HG03039 (cell line): ENCODE data around the gene GH1.
"Not testable (repeated sequence)": the region's sequence is repeated elsewhere in the genome, so short reads cannot be mapped to it uniquely, and the experiment has no call there.

Source experiments
- ATAC-seq: cut with Tn5 transposase; IDR thresholded peaks from one replicate; pipeline ENCODE4 v1.9.1; 2021; ENCODE audit warnings: mild to moderate bottlenecking, moderate library complexity; ENCODE audit not compliant: unreplicated experiment

Gene GH1

DNA sequence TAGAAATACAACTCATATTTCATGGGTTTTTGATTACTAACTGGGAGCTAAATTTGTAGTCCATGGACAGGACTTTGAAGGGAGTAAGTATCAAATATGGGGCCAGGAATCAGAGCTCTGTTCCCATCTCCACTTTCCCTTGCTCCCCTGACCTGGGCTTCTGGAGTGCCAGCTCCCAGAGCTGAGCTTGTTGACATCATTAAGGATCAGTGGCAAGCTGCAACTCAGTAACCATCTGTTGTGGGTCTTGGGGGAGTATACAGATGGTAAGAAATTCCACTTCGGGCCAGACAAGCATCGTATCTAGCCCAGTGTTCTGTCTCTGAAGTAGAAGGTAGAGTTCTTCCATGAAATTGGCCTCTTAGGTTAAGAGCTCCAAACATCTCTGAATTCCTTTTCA lies 16.7 kb downstream of the GH1 start:
- not testable (repeated sequence) for ATAC-seq

GRCh38 chr17:63898899-63899798 lies 19.5 kb downstream of the GH1 start:
- ATAC-seq = not testable (repeated sequence)

- ATAC-seq = not testable (repeated sequence)
Observed at GRCh38 chr17:63896524-63897354, 21.9 kb downstream of the GH1 start, which contains the start of gene CSH1. Gene CSH1 (minus strand): TSS chr17:63896574. CDS start chr17:63896511, 63 bp downstream.

DNA sequence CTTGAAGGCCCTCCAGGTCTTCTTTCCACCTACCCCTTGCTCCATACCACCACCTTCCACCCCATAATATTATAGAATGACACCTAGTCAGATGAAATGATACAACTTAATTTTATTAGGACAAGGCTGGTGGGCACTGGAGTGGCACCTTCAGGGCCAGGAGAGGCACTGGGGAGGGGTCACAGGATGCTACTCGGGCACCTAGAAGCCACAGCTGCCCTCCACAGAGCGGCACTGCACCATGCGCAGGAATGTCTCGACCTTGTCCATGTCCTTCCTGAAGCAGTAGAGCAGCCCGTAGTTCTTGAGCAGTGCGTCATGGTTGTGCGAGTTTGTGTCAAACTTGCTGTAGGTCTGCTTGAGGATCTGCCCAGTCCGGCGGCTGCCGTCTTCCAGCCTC lies 23.8 kb downstream of the GH1 start:
- ATAC-seq = not testable (repeated sequence)

DNA sequence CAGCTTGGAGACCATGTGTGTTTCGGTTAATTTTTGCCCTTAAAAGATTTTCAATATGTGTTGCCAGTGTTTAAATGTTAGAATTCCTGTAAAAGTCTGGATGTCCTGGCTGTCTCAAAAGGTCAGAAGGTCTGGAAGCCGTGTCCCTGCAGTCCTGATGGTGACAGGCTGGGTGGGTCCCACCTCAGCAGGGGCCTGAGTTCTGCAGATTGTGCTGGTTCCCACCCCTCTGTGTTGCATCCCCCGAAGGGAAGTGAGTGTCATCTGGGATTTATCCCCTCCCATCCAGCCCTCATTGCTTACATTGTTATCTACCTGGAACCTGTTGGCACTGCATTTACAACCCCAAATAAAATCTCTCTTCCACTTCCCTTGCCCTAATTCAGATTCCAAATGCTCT lies 24.6 kb downstream of the GH1 start:
- ATAC-seq = not testable (repeated sequence)

DNA sequence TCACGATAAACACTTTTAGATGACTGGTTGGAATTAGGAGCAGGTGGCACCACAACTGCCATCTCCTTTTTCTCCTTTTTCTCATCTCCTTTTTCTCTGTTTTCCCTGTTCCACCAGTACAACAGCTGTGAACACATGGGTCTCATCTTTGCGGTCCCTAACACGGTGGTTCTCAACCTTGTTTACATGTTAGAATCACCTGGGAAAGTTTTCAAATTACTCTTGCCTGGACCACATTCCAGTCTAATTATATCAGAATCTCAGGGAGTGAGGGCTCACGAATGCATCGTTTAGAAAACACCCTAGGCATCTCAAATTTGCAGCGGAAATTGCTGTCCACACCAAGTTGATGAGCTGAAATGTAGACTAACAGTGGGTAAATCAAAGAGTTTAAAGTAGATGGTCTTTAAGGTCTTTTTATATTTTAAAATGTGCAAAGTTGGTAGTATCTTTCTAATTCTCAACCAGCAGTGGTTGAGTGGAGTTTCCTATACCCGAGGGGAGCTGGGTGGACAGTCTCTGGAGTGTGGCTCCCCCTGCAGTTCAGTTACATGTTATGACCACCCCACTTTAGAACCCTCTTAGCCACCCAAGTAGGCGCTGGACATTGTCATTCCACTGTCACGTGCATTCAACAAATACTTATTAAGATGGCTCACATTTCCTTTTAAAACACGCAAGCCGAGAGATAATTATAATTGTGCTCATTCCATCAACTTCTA lies 26.2 kb downstream of the GH1 start:
- not testable (repeated sequence) for ATAC-seq

GRCh38 chr17:63889026-63889848 lies 29.4 kb downstream of the GH1 start:
- not testable (repeated sequence) for ATAC-seq

DNA sequence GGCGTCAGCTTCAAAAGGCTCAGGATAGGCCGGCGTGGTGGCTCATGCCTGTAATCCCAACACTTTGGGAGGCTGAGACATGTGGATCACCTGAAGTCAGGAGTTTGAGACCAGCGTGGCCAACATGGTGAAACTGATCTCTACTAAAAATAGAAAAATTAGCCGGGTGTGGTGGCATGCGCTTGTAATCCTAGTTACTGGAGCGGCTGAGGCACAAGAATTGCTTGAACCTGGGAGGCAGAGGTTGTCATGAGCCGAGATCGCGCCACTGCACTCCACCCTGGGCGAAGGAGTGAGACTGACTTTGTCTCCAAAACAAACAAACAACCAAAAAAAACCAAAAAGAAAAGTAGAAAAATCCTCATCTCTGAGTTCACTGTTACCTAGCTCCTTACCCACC lies 33.5 kb downstream of the GH1 start:
- not testable (repeated sequence) for ATAC-seq

- not testable (repeated sequence) for ATAC-seq
Observed at GRCh38 chr17:63882626-63883126, 36.0 kb downstream of the GH1 start.

DNA sequence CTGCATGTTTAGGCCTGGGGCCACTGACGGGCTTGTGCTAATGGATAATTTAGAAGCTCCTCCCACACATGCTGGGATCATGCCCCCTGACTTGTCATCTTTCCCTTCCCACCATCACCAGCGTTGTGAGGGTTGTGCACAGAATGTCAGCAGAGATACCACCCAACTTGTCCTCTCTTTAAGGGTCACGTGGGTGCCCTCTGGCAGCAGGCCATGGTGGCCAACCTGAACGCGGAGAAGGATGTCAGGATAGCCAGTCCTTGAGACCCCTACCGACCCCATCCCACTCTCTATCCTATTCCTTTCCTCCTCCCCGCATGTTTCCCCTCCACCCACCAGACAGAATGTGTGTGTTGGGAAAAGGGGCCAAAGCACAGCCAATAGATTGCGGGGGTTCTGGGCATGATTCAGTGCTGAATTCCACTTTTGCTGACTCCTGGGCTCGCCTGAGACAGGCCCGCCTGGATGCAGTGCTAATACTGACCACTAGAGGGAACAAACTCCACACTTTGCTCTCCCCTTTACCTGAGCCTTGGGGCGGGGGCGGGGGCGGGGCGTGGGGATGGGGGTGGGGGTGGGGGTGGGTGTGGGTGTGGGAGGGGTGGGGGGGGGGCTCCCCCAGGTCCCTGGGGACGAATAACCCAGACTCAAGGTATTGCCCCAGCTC lies 36.6 kb downstream of the GH1 start, which contains the start of gene GH2:
TSS of gene GH2 (minus strand) at position 10 of the 667 bp plus-strand sequence. CDS start 143 bp downstream, outside the sequence.
- ATAC-seq = no peak

- not testable (repeated sequence) for ATAC-seq
Observed at GRCh38 chr17:63881337-63881736, 37.3 kb downstream of the GH1 start.

- no peak for ATAC-seq
Observed at GRCh38 chr17:63880706-63881105, 37.9 kb downstream of the GH1 start.

DNA sequence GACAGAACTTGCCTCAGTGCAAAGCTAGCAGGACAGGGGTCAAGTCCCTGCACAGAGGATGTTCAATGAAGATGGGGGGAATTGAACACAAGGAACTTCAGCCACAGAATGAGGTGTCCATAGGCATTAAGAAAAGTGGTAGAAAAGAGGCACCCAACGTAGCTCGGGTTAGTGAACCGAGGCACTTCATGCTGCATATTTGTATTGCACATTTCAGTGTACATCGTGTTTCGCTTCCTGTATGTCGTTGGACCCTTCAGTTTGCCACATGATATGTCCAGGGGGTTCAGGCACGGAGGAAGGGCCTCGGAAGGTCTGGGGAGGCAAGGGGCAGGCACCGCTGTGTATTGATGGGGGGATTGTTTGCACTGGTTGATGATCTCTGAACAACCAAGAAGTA lies 40.2 kb downstream of the GH1 start:
- ATAC-seq = not testable (repeated sequence)

DNA sequence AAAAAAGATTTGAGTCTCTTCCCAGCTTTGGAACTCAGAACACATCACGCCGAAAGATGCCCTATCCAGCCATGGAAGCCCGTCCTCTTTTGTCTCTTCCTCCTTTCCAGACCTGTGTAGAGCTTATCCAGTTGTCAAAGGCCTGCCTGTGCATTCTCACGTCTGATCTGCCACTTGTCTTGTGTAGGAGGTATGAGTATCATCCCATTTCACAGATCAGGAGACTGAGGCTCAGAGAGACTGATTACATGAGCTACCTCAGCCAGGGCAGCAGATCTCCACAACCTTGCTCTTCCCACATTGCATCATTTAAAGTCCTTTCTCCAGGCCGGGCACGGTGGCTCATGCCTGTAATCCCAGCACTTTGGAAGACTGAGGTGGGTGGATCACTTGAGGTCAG lies 43.9 kb downstream of the GH1 start:
- ATAC-seq = not testable (repeated sequence)

DNA sequence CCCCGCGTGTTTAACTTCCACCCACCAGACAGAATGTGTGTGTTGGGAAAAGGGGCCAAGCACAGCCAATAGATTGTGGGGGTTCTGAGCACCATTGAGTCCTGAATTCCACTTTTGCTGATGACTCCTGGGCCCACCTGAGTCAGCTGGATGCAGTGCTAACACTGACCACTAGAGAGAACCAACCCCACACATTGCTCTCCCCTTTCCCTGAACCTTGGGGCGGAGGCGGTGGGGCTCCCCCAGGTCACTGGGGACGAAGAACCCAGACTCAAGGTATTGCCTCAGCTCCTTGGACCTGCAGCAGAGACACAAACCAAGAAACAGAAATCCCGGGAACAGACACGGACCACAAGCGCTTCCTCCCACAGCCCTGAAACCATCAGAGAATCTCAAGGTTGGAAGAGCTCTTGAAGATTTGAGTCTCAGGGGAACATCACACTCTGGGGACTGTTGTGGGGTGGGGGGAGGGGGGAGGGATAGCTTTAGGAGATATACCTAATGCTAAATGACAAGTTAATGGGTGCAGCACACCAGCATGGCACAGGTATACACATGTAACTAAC lies 44.5 kb downstream of the GH1 start:
- not testable (repeated sequence) for ATAC-seq

GRCh38 chr17:63873577-63873976 lies 45.1 kb downstream of the GH1 start, which contains the start of gene CSH2:
Gene CSH2 (minus strand): TSS chr17:63873677. CDS start chr17:63873614, 63 bp downstream.
- ATAC-seq = not testable (repeated sequence)

- not testable (repeated sequence) for ATAC-seq
Observed at GRCh38 chr17:63871646-63872365, 46.8 kb downstream of the GH1 start.

DNA sequence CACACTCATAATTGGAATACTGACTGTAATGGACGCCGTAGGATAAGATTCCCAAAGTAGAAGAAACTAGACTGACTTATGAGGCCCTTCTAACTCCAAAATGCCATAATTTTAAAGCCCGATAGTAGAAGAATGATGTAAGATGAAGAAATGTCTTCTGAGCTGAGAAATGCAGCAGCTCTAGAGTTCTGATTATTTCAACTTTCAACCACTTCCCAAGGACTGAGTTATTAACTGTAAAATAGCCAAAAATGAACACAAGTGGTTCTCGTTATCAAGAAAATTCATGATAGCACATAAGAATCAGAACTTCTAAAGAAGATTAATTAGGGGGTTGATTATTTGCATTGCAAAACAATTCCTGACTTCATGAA lies 48.4 kb downstream of the GH1 start:
- not testable (repeated sequence) for ATAC-seq
